HEK293 (cell line): ENCODE data around the gene DHRS11.

Experiments used
- EGR2 ChIP-seq: fragments of 450-650 bp; formaldehyde crosslinking; IDR thresholded peaks from 2 replicates; pipeline ENCODE4 v1.5.1; 2016; ENCODE audit warnings: low read depth, missing biosample characterization, missing genetic modification characterization
- MYNN ChIP-seq: fragments of 450-650 bp; formaldehyde crosslinking; IDR thresholded peaks from 2 replicates; pipeline ENCODE4 v1.5.1; 2016; ENCODE audit warnings: missing biosample characterization, missing genetic modification characterization, borderline replicate concordance
- PRDM10 ChIP-seq: fragments of 450-650 bp; formaldehyde crosslinking; IDR thresholded peaks from 2 replicates; pipeline ENCODE4 v1.5.1; 2016; ENCODE audit warnings: missing biosample characterization, missing genetic modification characterization
- SP2 ChIP-seq: fragments of 450-650 bp; formaldehyde crosslinking; IDR thresholded peaks from 2 replicates; pipeline ENCODE4 v1.5.1; 2016; ENCODE audit warnings: missing biosample characterization, missing genetic modification characterization
- WT1 ChIP-seq: fragments of 450-650 bp; formaldehyde crosslinking; IDR thresholded peaks from 2 replicates; pipeline ENCODE4 v1.5.1; 2016; ENCODE audit warnings: missing biosample characterization, missing genetic modification characterization
- YY2 ChIP-seq: fragments of 450-650 bp; formaldehyde crosslinking; IDR thresholded peaks from 2 replicates; pipeline ENCODE4 v1.5.1; 2016; ENCODE audit warnings: missing biosample characterization, missing genetic modification characterization
- ZBTB11 ChIP-seq: fragments of 450-650 bp; formaldehyde crosslinking; conservative IDR thresholded peaks from 2 replicates; pipeline ENCODE4 v1.5.1; 2016; ENCODE audit warnings: low read depth, missing biosample characterization, missing genetic modification characterization
- ZBTB7A ChIP-seq: fragments of 450-650 bp; formaldehyde crosslinking; IDR thresholded peaks from 2 replicates; pipeline ENCODE4 v1.5.1; 2016; ENCODE audit warnings: low read depth, missing biosample characterization, missing genetic modification characterization
- ZEB2 ChIP-seq: fragments of 450-650 bp; formaldehyde crosslinking; IDR thresholded peaks from 2 replicates; pipeline ENCODE4 v1.5.1; 2016; ENCODE audit warnings: missing biosample characterization, missing genetic modification characterization
- ZIC2 ChIP-seq: fragments of 450-650 bp; formaldehyde crosslinking; IDR thresholded peaks from 2 replicates; pipeline ENCODE4 v1.5.1; 2016; ENCODE audit warnings: missing biosample characterization, missing genetic modification characterization
- ZNF16 ChIP-seq: fragments of 450-650 bp; formaldehyde crosslinking; IDR thresholded peaks from 2 replicates; pipeline ENCODE4 v1.5.1; 2016; ENCODE audit warnings: low read depth, missing biosample characterization, missing genetic modification characterization
- ZNF202 ChIP-seq: fragments of 450-650 bp; formaldehyde crosslinking; IDR thresholded peaks from 2 replicates; pipeline ENCODE4 v1.5.1; 2016; ENCODE audit warnings: missing biosample characterization, missing genetic modification characterization, borderline replicate concordance
- ZNF214 ChIP-seq: fragments of 450-650 bp; formaldehyde crosslinking; IDR thresholded peaks from 2 replicates; pipeline ENCODE4 v1.5.1; 2017; ENCODE audit warnings: missing biosample characterization, mild to moderate bottlenecking, missing genetic modification characterization, borderline replicate concordance
- ZNF221 ChIP-seq: fragments of 450-650 bp; formaldehyde crosslinking; IDR thresholded peaks from 2 replicates; pipeline ENCODE4 v1.5.1; 2017; ENCODE audit warnings: missing biosample characterization, missing genetic modification characterization, borderline replicate concordance
- ZNF248 ChIP-seq: fragments of 450-650 bp; formaldehyde crosslinking; IDR thresholded peaks from 2 replicates; pipeline ENCODE4 v1.5.1; 2017; ENCODE audit warnings: missing biosample characterization, missing genetic modification characterization
- ZNF302 ChIP-seq: fragments of 450-650 bp; formaldehyde crosslinking; IDR thresholded peaks from 2 replicates; pipeline ENCODE4 v1.5.1; 2016; ENCODE audit warnings: missing biosample characterization, missing genetic modification characterization, low read depth
- ZNF335 ChIP-seq: fragments of 450-650 bp; formaldehyde crosslinking; conservative IDR thresholded peaks from 2 replicates; pipeline ENCODE4 v1.5.1; 2016; ENCODE audit warnings: missing biosample characterization, missing genetic modification characterization
- ZNF354C ChIP-seq: fragments of 450-650 bp; formaldehyde crosslinking; IDR thresholded peaks from 2 replicates; pipeline ENCODE4 v1.5.1; 2016; ENCODE audit warnings: missing biosample characterization, missing genetic modification characterization, low read depth, borderline replicate concordance
- ZNF513 ChIP-seq: fragments of 450-650 bp; IDR thresholded peaks from 2 replicates; pipeline ENCODE4 v1.5.1; 2018; ENCODE audit warnings: missing biosample characterization, missing genetic modification characterization
- ZNF621 ChIP-seq: fragments of 450-650 bp; formaldehyde crosslinking; IDR thresholded peaks from 2 replicates; pipeline ENCODE4 v1.5.1; 2017; ENCODE audit warnings: missing biosample characterization, missing genetic modification characterization
- ZNF623 ChIP-seq: fragments of 450-650 bp; formaldehyde crosslinking; IDR thresholded peaks from 2 replicates; pipeline ENCODE4 v1.5.1; 2016; ENCODE audit warnings: missing biosample characterization, missing genetic modification characterization
- ZNF626 ChIP-seq: fragments of 450-650 bp; sonication (Bioruptor Pico); formaldehyde crosslinking; IDR thresholded peaks from 2 replicates; pipeline ENCODE4 v1.5.1; 2018; ENCODE audit warnings: missing biosample characterization, missing genetic modification characterization, inconsistent platforms
- ZNF792 ChIP-seq: fragments of 450-650 bp; formaldehyde crosslinking; IDR thresholded peaks from 2 replicates; pipeline ENCODE4 v1.5.1; 2016; ENCODE audit warnings: missing biosample characterization, missing genetic modification characterization
- TF ChIP-seq, protein P1 (sequence below): fragments of 450-650 bp; formaldehyde crosslinking; IDR thresholded peaks from 2 replicates; pipeline ENCODE4 v1.5.1; 2016; ENCODE audit warnings: missing biosample characterization, missing genetic modification characterization, borderline replicate concordance

Gene DHRS11

DNA sequence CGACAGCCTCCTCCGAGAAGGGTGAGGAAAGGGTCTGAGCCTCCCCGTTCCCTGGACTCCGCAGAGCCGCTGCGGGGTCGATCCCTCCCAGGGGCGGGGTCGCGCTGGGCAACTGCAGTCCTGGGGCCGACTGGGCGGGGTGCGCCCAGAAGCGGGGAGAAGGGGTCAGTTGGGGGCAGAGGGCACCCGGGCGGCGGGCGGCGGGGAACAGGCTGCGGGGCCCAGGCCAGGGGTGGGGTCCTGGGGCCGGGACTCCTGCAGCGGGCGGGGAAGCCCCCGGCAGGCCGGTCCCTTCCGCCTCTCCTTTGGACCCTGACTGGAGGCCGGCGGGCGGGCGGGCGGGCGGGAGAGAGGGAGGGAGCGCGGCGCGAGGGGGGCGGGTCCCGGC is 46.6 kb upstream of the DHRS11 start (continued):
- TF ChIP-seq ZBTB11 (tag by site-specific recombination) (peak; percentile 76; the same call in 1 of the 2 replicates), ZNF202 (tag by site-specific recombination) (no peak), ZNF621 (tag by site-specific recombination) (no peak), ZNF221 (tag by site-specific recombination) (no peak), ZBTB7A (no peak; the same call in 1 of the 2 replicates), WT1 (tag by site-specific recombination) (no peak), ZIC2 (tag by site-specific recombination) (peak; percentile 48), ZNF623 (tag by site-specific recombination) (no peak), ZNF248 (tag by site-specific recombination) (no peak), YY2 (tag by site-specific recombination) (no peak), ZNF513 (no peak), ZNF16 (tag by site-specific recombination) (no peak), SP2 (tag by site-specific recombination) (0 out of 2 replicates have a peak, but pooled peaks have one; percentile 44), ZEB2 (no peak), ZNF335 (tag by site-specific recombination) (peak; percentile 91), ZNF354C (tag by site-specific recombination) (no peak), ZNF626 (no peak), ZNF792 (tag by site-specific recombination) (no peak; the same call in 1 of the 2 replicates), ZNF214 (tag by site-specific recombination) (no peak), PRDM10 (0 out of 2 replicates have a peak, but pooled peaks have one; percentile 7), ZNF302 (0 out of 2 replicates have a peak, but pooled peaks have one; percentile 37), EGR2 (tag by site-specific recombination) (no peak), MYNN (no peak)
- TF ChIP-seq, protein P1, sequence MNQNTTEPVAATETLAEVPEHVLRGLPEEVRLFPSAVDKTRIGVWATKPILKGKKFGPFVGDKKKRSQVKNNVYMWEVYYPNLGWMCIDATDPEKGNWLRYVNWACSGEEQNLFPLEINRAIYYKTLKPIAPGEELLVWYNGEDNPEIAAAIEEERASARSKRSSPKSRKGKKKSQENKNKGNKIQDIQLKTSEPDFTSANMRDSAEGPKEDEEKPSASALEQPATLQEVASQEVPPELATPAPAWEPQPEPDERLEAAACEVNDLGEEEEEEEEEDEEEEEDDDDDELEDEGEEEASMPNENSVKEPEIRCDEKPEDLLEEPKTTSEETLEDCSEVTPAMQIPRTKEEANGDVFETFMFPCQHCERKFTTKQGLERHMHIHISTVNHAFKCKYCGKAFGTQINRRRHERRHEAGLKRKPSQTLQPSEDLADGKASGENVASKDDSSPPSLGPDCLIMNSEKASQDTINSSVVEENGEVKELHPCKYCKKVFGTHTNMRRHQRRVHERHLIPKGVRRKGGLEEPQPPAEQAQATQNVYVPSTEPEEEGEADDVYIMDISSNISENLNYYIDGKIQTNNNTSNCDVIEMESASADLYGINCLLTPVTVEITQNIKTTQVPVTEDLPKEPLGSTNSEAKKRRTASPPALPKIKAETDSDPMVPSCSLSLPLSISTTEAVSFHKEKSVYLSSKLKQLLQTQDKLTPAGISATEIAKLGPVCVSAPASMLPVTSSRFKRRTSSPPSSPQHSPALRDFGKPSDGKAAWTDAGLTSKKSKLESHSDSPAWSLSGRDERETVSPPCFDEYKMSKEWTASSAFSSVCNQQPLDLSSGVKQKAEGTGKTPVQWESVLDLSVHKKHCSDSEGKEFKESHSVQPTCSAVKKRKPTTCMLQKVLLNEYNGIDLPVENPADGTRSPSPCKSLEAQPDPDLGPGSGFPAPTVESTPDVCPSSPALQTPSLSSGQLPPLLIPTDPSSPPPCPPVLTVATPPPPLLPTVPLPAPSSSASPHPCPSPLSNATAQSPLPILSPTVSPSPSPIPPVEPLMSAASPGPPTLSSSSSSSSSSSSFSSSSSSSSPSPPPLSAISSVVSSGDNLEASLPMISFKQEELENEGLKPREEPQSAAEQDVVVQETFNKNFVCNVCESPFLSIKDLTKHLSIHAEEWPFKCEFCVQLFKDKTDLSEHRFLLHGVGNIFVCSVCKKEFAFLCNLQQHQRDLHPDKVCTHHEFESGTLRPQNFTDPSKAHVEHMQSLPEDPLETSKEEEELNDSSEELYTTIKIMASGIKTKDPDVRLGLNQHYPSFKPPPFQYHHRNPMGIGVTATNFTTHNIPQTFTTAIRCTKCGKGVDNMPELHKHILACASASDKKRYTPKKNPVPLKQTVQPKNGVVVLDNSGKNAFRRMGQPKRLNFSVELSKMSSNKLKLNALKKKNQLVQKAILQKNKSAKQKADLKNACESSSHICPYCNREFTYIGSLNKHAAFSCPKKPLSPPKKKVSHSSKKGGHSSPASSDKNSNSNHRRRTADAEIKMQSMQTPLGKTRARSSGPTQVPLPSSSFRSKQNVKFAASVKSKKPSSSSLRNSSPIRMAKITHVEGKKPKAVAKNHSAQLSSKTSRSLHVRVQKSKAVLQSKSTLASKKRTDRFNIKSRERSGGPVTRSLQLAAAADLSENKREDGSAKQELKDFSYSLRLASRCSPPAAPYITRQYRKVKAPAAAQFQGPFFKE: no peak
